Fibroblast of upper back skin (primary cell): ENCODE data around the gene ASPM.

Experiments used
- DNase-seq: peaks from one replicate; pipeline ENCODE4 v3.0.0-alpha.2; 2013

The ASPM gene

DNA sequence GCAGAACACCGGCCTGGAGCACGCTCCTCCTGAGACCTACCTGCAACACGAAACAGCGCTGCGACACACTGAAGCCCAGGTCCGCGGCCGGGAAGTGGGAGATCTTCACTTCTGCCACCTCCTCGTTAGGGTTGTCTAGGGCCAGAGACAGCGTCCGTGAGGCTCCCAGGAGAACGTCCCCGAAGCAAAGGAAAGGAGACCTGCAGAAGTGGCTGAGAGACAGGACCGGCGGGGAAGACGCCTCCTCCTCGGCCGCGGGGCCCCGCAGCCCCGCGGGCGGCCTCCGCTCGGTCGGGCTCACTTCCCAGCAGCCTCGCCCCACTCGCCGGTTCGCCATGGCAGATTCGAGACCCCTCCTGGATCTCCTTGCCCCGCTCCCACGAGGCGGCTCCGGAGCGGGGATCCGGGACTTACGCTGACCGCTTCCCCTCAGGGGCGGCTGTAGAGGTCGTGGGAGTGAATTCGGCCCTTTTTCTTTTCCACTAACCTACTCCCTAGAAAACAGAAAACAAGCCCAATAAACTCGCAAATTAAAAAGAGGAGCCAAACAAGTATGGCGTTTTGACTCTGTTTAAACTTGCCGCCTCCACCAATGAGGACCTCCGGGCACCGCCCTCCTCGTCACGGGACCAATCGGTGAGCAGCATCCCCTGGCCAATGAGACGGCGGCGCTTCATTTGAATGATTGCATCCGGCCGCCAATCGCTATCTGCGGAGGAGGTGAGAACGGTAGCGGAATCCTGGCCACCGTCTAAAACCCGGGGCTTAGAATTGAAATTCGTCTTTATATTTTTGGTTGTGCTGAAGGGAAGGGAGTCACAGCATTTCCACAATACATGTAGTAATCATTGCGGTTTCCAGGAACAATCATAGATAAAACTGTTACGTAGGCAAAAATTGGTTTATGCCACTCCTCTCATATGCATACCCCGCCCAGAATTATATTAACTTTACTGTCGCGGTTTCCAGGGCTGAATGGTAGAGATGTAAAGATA lies at the start of gene ASPM:
Gene ASPM (minus strand): TSS at position 569 of the 995 bp plus-strand sequence. CDS start 232 bp downstream, at position 337.
- peak; percentile 95 for DNase-seq

DNA sequence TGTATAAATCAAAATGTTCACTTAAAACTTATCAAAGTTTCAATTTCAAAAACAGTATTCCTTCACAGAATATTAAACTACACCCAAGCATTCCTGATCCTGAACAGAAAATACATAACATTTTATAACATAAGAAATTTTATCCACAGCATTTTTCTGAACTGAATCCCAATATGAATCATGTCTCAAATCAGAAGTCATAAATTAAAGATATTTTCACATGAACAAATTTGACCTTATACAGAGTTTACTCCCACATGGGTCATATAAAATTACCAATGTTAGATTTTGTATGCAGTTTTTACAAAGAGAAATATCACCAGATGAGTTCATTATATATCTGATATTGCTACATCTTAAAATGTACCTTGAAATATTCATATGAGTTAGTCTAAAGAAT lies 48.6 kb upstream of the ASPM start:
- DNase-seq, result peak; percentile 46

- peak; percentile 21 for DNase-seq
Observed at GRCh38 chr1:197184190-197184589, 37.7 kb upstream of the ASPM start.

DNA sequence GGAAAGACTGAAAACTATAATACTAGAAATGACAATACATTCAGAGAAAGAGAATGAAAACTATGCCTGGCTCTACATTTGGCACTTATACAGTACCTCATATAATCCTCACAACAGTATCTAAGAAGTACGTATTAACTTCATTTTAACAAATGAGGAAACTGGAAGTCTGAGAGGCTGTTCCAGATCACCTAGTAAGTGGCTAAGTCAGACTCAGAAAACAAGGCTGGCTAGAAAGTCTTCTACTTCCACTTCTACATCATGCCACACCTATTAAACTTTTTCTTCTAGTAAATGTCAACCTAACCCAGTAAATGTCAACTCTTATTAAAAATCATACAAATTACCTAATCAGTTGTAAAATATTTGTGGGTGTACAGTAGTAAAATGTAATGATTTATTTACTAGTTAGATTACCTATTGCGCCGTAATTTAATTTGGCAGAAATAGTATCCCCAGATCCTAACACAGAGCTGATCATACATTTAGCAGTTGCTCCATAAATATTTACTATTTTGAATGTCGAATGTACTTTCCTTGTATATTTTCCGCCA lies 36.8 kb upstream of the ASPM start:
- DNase-seq, result no peak

DNA sequence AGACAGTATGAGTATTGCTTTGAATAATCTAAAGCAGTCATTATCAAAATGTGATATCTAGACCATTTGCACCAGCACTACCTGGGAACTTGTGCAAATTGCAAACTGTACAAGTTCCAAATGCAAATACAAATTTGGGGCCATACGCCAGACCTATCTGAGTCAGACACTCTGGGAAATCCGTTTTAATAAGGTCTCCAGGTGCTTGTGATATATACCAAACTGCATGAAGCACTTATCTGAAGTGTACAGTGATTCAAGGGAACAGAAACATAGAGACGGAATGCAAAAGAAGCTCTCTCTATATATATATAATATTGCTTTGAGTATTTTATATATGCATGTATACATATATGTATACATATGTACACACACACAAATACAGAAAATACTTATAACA lies 36.2 kb upstream of the ASPM start:
- DNase-seq, result no peak

DNA sequence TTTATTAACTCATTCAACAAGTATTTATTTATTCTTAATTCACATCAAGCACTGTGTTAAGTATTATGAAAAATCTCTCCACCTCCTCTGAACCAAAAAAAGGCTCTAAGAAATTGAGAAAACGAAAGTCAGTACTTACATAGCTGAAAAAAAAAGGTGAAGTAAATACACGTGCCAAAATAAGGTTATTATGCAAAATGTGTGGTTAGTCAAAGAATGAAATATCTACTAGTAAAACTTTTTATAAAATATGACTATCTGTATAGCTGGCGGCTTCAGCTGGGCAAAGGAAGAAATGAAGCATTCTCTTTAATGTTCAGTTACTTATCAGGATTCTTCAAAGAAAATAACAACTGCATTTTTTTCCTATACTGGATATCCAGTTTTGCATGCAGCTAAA lies 35.5 kb upstream of the ASPM start:
- no peak for DNase-seq

- DNase-seq, result peak; percentile 71
Observed at GRCh38 chr1:197180252-197180878, 33.9 kb upstream of the ASPM start.

- peak; percentile 64 for DNase-seq
Observed at GRCh38 chr1:197178998-197179397, 32.5 kb upstream of the ASPM start.

DNA sequence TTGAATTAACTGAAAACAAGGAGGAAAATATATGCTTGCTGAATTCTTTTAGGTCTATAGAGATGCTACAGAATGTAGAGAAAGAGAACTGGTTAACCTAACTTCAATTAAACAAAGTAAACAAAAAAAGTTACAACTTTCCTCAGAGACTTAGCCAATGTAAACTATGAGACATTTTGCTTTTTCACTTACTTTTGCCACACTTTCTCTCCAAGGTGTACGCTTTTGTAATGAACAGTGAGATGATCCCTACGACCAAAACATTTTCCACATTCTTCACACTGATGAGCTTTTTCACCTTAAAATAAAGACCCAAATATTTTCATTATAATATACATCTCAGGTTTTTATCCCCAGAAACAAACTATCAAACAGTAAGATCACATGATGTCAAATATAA lies 28.3 kb upstream of the ASPM start:
- DNase-seq, result no peak

DNA sequence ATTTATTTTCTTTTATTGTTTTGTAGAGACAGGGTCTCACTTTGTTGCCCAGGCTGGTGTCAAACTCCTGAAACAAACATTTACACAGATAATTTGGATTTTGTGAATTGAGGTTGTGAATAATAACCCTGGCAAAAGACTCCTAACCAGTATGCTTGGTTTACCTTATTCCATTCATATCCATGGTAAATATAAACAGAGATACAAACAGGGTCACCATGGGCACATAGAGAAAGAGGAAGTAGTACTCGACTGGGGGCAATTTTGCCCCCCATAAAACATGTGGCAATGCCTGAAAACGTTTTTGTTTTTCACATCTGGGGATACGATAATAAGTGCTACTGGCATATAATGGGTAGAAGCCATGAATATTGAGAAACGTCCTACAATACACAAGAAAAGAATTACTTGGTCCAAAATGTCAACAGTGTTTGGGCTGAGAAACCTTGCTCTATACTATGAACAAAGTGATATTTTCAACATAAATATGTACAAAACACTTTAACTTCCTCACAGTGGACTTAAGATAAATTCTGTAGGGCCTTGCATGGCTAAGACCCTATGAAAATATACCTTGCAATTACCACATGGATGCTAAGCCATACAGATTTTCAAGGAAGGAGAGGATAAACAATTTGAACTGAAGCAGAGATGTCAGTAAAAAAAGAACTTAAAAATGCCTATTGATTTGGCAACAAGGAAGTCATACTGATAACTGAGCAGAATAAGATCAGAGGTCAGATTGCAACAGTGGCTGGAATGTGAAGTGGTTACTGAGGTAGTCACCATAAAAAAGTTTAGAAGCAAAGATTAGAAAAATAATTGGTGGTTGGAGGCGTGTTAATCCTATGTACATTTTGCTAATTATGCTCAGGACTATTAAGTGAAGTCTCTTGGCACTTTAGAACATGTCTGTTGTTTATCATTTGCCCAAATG lies 27.4 kb upstream of the ASPM start:
- DNase-seq, result peak; percentile 37

GRCh38 chr1:197171531-197171930 lies 25.1 kb upstream of the ASPM start:
- peak; percentile 17 for DNase-seq

GRCh38 chr1:197170538-197170937 lies 24.1 kb upstream of the ASPM start:
- no peak for DNase-seq

DNA sequence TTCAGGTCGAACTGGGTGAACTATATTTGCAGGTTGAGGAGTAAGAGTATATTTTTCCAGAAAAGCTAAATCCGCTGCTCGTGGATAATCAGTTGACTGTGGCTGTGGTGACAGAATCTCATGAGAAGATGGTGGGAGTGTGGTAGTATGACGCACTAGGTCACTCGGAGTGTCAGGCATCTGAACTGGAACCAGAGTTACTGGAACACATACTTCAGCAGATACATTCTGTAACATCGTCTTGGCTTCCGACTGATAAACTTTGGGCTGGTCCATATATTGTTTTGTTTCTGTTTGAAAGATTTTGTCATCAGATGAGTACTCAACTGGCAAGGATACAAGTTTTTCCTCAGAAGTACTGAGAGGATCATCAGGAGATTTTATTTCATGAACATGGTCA lies 13.0 kb upstream of the ASPM start:
- no peak for DNase-seq

GRCh38 chr1:197156692-197157091 lies 10.2 kb upstream of the ASPM start:
- no peak for DNase-seq

DNA sequence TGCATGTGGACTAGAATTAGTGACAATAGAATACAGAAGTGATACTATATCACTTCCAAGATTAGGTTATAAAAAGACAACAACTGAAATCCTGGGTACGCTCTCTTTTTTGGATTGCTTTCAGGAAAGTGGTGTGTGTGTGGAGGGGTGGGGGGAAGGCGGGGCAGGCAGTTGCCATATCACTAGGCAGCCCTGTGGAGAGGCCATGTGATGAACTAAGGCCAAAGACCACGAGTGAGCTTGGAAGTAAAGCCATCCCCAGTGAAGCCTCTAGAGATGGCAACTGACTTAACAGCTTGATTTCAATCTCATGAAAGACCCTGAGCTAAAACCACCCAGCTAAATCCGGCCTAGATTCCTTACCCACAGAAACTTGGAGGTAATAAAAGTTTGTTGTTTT lies 6.2 kb upstream of the ASPM start:
- DNase-seq, result no peak

- no peak for DNase-seq
Observed at GRCh38 chr1:197151185-197151584, 4.7 kb upstream of the ASPM start.

- peak; percentile 21 for DNase-seq
Observed at GRCh38 chr1:197150336-197151005, 4.0 kb upstream of the ASPM start.

GRCh38 chr1:197149340-197149739 lies 2.9 kb upstream of the ASPM start:
- DNase-seq, result no peak

DNA sequence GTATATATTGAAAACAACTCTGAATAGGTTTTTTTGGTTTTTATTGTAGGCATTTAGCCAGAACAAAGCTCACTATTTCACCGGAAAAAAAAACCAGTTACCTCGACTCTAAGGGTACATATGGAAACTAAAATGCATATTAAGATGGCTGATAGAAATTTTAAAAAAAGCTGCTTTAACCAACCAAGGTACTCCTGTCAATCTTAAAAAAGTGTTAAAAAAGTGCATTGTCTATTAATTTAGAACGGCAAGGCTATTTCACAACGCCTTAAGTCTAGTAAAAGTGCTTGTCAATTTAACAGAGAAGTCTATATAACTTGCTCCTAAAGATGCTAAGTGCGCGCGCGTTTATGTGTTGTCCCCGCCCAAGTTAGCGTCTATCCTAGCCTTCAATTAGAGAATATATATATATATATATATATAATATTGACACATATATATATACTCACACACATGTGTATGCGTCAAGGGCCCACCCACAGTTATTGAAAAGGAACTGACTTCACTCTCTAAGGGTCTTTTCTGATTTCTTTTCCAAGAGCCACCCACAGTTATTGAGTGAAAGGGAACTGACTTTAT lies 934 bp downstream of the ASPM start:
- DNase-seq, result no peak

GRCh38 chr1:197144570-197145325 lies 1.7 kb downstream of the ASPM start:
- DNase-seq, result peak; percentile 27

DNA sequence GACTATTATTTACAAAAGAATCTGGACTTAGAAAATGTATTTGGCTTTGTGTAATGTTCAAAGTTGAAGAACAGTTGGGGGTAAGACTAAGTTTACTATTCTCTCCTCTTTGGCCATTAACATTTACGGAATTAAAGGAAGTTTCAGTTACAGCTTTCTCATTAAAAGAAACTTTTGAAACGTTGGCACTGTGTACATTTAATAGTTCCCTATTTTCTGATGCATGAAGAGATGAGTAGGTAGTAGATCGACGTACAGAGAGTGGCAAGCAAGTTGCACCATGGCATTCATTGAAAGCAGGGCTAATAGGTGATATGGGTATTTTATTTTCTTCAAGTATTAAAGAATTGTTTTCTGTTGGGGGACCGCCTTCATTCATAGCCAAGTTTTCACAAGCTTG lies 3.2 kb downstream of the ASPM start:
- no peak for DNase-seq
